ENCODE data around the gene ATP4B. TPM values are rescaled to one million over a fixed set of nuclear protein-coding genes. Genes with fewer than 3 reads are reported as not detected.

ATP4B gene
- total RNA-seq, 1 donor from 2014 or later, result not detected

GRCh38 chr13:113641426-113641825 is 16.6 kb downstream of the ATP4B start:
- intact Hi-C loops (cut with micrococcal nuclease), result no loop called here
- peaks cover 49% of the 10 kb centered on the region for H3K36me3 Mint-ChIP-seq (ENCODE audit: low read depth)
- no peaks in the 10 kb centered on the region for H3K9me3 Mint-ChIP-seq
- H3K4me1 Mint-ChIP-seq, result peaks cover 2% of the 10 kb centered on the region
- H3K4me3 Mint-ChIP-seq, result no peak overlapping the region
- DNase-seq, result no peak
- H3K27ac Mint-ChIP-seq, result no peak overlapping the region
- no peaks in the 10 kb centered on the region for H3K27me3 Mint-ChIP-seq

DNA sequence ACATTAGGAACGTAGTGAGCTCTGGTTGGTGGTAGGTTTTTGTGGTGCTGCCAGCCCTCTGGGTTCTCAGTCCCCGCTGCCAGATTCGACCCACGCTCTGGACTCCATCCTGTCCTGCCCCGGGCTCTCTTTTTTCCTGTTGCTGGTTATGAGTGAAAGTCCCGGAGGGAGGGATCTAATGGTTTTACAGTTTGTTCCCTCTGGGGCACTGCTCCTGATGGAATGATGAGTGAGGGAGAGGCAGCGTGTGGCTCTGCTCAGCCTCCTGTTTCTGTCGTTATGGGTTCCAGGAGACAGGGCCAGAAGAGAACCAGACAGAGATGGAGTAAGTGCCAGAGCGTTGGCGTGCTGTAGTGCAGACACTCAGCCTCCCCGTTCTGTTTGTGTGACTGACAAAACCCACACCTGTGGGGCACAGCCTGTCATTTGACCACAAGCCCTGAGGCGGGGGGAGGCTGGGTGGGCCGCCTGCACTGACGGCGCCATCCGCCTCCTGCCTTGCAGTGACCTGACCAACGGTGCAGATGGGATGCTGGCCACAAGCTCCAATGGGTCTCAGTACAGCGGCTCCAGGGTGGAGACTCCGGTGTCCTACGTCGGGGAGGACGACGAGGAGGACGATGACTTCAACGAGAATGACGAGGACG is 18.3 kb downstream of the ATP4B start:
- no peaks in the 10 kb centered on the region for H3K27me3 Mint-ChIP-seq
- H3K4me1 Mint-ChIP-seq, result no peaks in the 10 kb centered on the region
- intact Hi-C loops (cut with micrococcal nuclease), result no loop called here
- no peaks in the 10 kb centered on the region for H3K9me3 Mint-ChIP-seq
- H3K36me3 Mint-ChIP-seq (ENCODE audit: low read depth), result peaks cover 62% of the 10 kb centered on the region
- no peak overlapping the region for H3K4me3 Mint-ChIP-seq
- H3K27ac Mint-ChIP-seq, result no peak overlapping the region
- no peak for DNase-seq

GRCh38 chr13:113638806-113639205 is 19.2 kb downstream of the ATP4B start:
- H3K27ac Mint-ChIP-seq, result no peak overlapping the region
- no peak for DNase-seq
- peaks cover 70% of the 10 kb centered on the region for H3K36me3 Mint-ChIP-seq (ENCODE audit: low read depth)
- H3K4me1 Mint-ChIP-seq, result peaks cover 4% of the 10 kb centered on the region
- no peaks in the 10 kb centered on the region for H3K9me3 Mint-ChIP-seq
- H3K4me3 Mint-ChIP-seq, result no peak overlapping the region
- H3K27me3 Mint-ChIP-seq, result no peaks in the 10 kb centered on the region
- intact Hi-C loops (cut with micrococcal nuclease), result no loop called here

DNA sequence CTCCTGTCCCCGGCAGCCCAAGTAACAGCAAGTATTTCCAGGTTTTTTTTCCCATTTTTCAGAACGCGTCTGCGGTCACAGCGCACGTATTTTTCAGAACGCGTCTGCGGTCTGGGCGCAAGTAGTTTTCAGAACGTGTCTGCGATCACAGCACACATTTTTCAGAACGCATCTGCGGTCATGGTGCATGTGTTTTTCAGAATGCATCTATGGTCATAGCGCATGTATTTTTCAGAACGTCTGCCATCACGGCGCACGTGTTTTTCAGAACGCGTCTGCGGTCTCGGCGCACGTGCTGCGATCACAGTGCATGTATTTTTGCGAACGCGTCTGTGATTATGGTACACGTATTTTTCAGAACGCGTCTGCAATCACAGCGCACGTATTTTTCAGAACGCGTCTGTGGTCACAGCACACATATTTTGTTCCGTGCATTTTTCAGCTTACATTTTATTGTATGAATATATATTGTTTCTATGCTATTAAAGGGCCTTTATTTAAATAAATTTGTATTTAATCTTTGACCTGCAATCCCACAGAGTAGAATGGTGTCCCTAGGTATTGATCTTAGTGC is 19.7 kb downstream of the ATP4B start:
- H3K27ac Mint-ChIP-seq, result no peak overlapping the region
- H3K9me3 Mint-ChIP-seq, result no peaks in the 10 kb centered on the region
- intact Hi-C loops (cut with micrococcal nuclease), result no loop called here
- H3K4me1 Mint-ChIP-seq, result peaks cover 4% of the 10 kb centered on the region
- H3K27me3 Mint-ChIP-seq, result no peaks in the 10 kb centered on the region
- H3K4me3 Mint-ChIP-seq, result no peak overlapping the region
- no peak for DNase-seq
- H3K36me3 Mint-ChIP-seq (ENCODE audit: low read depth), result peaks cover 73% of the 10 kb centered on the region

- no peak overlapping the region for H3K27ac Mint-ChIP-seq
These were observed 20.5 kb downstream of the ATP4B start for GRCh38 chr13:113637262-113638160.

GRCh38 chr13:113636266-113636963 is 21.6 kb downstream of the ATP4B start:
- no peaks in the 10 kb centered on the region for H3K27me3 Mint-ChIP-seq
- no peak overlapping the region for H3K4me3 Mint-ChIP-seq
- peaks cover 4% of the 10 kb centered on the region for H3K4me1 Mint-ChIP-seq
- intact Hi-C loops (cut with micrococcal nuclease), result no loop called here
- no peak for DNase-seq
- no peak overlapping the region for H3K27ac Mint-ChIP-seq
- no peaks in the 10 kb centered on the region for H3K9me3 Mint-ChIP-seq
- H3K36me3 Mint-ChIP-seq (ENCODE audit: low read depth), result peaks cover 74% of the 10 kb centered on the region

More at GRCh38 chr13:113637262-113638160, 20.5 kb downstream of the ATP4B start:
- no peak for DNase-seq
- H3K4me3 Mint-ChIP-seq, result no peak overlapping the region
- no peaks in the 10 kb centered on the region for H3K9me3 Mint-ChIP-seq
- H3K27me3 Mint-ChIP-seq, result no peaks in the 10 kb centered on the region
- peaks cover 79% of the 10 kb centered on the region for H3K36me3 Mint-ChIP-seq (ENCODE audit: low read depth)
- peaks cover 4% of the 10 kb centered on the region for H3K4me1 Mint-ChIP-seq
- intact Hi-C loops (cut with micrococcal nuclease), result no loop called here

DNA sequence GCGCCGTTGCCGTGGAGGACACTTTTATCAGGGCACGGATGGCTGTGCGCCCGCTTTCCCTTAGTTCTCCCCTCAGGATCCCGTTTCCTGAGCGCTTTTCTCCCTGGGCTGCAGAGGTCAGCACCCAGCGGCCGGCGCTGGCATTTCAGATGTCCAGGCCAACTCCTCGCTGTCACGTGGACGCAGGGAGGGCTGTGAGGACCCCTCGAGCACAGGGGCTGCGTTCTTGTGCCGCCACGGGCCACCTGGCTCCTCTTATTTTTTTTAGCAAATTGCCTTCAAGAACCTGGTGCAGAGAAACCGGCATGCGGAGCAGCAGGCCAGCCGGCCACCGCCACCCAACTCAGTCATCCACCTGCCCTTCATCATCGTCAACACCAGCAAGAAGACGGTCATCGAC is 22.3 kb downstream of the ATP4B start:
- Mint-ChIP-seq H3K27ac (no peak overlapping the region), H3K36me3 (ENCODE audit: low read depth) (peaks cover 71% of the 10 kb centered on the region), H3K9me3 (no peaks in the 10 kb centered on the region), H3K4me1 (peaks cover 4% of the 10 kb centered on the region), H3K4me3 (no peak overlapping the region), H3K27me3 (no peaks in the 10 kb centered on the region)
- intact Hi-C loops (cut with micrococcal nuclease), result no loop called here
- DNase-seq, result no peak

- Mint-ChIP-seq H3K36me3 (ENCODE audit: low read depth) (peaks cover 64% of the 10 kb centered on the region), H3K9me3 (no peaks in the 10 kb centered on the region), H3K4me1 (peaks cover 4% of the 10 kb centered on the region), H3K27me3 (no peaks in the 10 kb centered on the region), H3K4me3 (no peak overlapping the region), H3K27ac (no peak overlapping the region)
- no peak for DNase-seq
- intact Hi-C loops (cut with micrococcal nuclease), result no loop called here
These were observed 23.0 kb downstream of the ATP4B start for GRCh38 chr13:113635048-113635420.

GRCh38 chr13:113634279-113635047 is 23.5 kb downstream of the ATP4B start:
- intact Hi-C loops (cut with micrococcal nuclease), result no loop called here
- H3K4me3 Mint-ChIP-seq, result no peak overlapping the region
- H3K9me3 Mint-ChIP-seq, result no peaks in the 10 kb centered on the region
- peaks cover 63% of the 10 kb centered on the region for H3K36me3 Mint-ChIP-seq (ENCODE audit: low read depth)
- no peaks in the 10 kb centered on the region for H3K27me3 Mint-ChIP-seq
- H3K4me1 Mint-ChIP-seq, result peaks cover 4% of the 10 kb centered on the region
- no peak for DNase-seq
- no peak overlapping the region for H3K27ac Mint-ChIP-seq

DNA sequence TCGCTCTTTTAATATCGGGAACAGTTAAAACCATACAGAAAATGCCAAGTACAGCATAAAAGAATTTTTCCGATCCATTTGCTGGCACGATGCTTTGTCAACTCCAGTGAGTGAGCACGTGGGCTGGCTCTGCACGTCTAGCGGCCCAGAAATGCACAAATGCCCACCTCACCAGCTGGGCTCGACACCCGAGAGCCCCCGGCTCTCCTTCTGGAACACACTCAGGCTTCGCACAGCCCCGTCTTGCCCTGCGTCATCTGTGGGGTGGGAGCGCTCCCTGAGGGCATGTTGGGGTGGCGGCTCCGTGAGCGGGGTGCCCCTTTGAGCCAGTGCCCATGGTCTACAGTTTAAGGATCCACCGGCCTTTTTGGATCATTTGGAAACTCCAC is 24.5 kb downstream of the ATP4B start:
- Mint-ChIP-seq H3K4me3 (no peak overlapping the region), H3K27ac (no peak overlapping the region), H3K36me3 (ENCODE audit: low read depth) (peaks cover 63% of the 10 kb centered on the region), H3K4me1 (peaks cover 4% of the 10 kb centered on the region), H3K9me3 (no peaks in the 10 kb centered on the region), H3K27me3 (no peaks in the 10 kb centered on the region)
- intact Hi-C loops (cut with micrococcal nuclease), result no loop called here
- no peak for DNase-seq

DNA sequence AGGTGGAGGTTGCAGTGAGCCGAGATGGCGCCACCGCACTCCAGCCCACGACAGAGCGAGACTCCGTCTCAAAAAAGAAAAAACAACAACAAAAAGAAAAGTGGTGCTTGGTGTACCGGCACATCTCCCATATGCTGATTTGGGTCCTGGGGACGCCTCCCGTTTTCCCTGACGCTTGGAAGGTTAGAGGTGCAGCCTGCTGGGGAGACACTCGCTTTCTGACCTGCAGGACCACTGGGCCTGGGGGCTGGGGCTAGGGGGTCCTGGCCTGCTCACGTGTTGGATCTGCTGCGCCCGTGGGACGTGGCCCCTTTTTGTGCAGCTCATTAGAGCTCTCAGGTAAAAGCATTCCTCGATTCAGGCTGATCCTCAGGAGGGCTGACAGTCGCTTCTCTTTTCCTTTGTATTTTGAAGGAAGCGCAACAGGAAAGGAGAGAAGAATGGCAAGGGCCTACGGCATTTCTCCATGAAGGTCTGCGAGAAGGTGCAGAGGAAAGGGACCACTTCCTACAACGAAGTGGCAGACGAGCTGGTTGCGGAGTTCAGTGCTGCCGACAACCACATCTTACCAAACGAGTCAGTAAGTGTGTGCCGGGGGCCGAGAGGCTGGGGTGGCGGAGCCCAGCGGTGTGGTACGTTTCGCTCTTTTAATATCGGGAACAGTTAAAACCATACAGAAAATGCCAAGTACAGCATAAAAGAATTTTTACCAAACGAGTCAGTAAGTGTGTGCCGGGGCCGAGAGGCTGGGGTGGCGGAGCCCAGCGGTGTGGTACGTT is 25.1 kb downstream of the ATP4B start:
- DNase-seq, result no peak
- Mint-ChIP-seq H3K27me3 (no peaks in the 10 kb centered on the region), H3K4me1 (peaks cover 4% of the 10 kb centered on the region), H3K4me3 (no peak overlapping the region), H3K27ac (no peak overlapping the region), H3K9me3 (no peaks in the 10 kb centered on the region), H3K36me3 (ENCODE audit: low read depth) (peaks cover 61% of the 10 kb centered on the region)
- intact Hi-C loops (cut with micrococcal nuclease), result no loop called here

- Mint-ChIP-seq H3K9me3 (no peaks in the 10 kb centered on the region), H3K4me3 (no peak overlapping the region), H3K4me1 (peaks cover 4% of the 10 kb centered on the region), H3K27ac (no peak overlapping the region), H3K27me3 (no peaks in the 10 kb centered on the region), H3K36me3 (ENCODE audit: low read depth) (peaks cover 58% of the 10 kb centered on the region)
- no peak for DNase-seq
- intact Hi-C loops (cut with micrococcal nuclease), result no loop called here
These were observed 26.5 kb downstream of the ATP4B start for GRCh38 chr13:113631341-113632095.
